ENCODE results near the gene STK11. TPM values are rescaled to one million over a fixed set of nuclear protein-coding genes. Genes with fewer than 3 reads are reported as not detected.
"Not testable (repeated sequence)": the region's sequence is repeated elsewhere in the genome, so short reads cannot be mapped to it uniquely, and the experiment has no call there.

The STK11 gene
- total RNA-seq, 1 donor from 2014 or later: 67.6 TPM

GRCh38 chr19:1182727-1183126 lies 22.9 kb upstream of the STK11 start:
- Mint-ChIP-seq H3K4me1 (peaks cover 13% of the 10 kb centered on the region), H3K9me3 (no peaks in the 10 kb centered on the region), H3K27me3 (no peaks in the 10 kb centered on the region), H3K27ac (no peak overlapping the region), H3K36me3 (ENCODE audit: low read depth) (no peaks in the 10 kb centered on the region), H3K4me3 (no peak overlapping the region)
- intact Hi-C loops (cut with micrococcal nuclease): no loop called here
- ChIA-PET CTCF (interaction anchor here (0.6 kb wide), 1 partner anchor 27 kb away, joined by 3 read pairs; no protein-coding TSS in a partner anchor), POLR2A (interaction anchor here (0.7 to 0.8 kb wide), 2 partner anchors 9 to 163 kb away, joined by 4 to 8 read pairs; partner anchors contain the start of gene SBNO2)
- no peak for TF ChIP-seq CTCF (IDR thresholded peaks at IDR 0.05)
- DNase-seq: no peak
- no peak for ATAC-seq (ENCODE audit: low read depth)

- no peak for DNase-seq
- Mint-ChIP-seq H3K9me3 (no peaks in the 10 kb centered on the region), H3K4me3 (no peak overlapping the region), H3K27ac (no peak overlapping the region), H3K36me3 (ENCODE audit: low read depth) (no peaks in the 10 kb centered on the region), H3K27me3 (no peaks in the 10 kb centered on the region), H3K4me1 (peaks cover 13% of the 10 kb centered on the region)
- intact Hi-C loops (cut with micrococcal nuclease): no loop called here
- no peak for TF ChIP-seq CTCF (IDR thresholded peaks at IDR 0.05)
- peak; percentile 32 for ATAC-seq (ENCODE audit: low read depth)
- CTCF ChIA-PET: no interaction called here
- POLR2A ChIA-PET: interaction anchor here (0.6 kb wide), 1 partner anchor 10 kb away, joined by 4 read pairs; no protein-coding TSS in a partner anchor
Measured at GRCh38 chr19:1183543-1184172, 21.9 kb upstream of the STK11 start.

- Mint-ChIP-seq H3K36me3 (ENCODE audit: low read depth) (no peaks in the 10 kb centered on the region), H3K27me3 (no peaks in the 10 kb centered on the region), H3K27ac (no peak overlapping the region), H3K4me1 (no peaks in the 10 kb centered on the region), H3K4me3 (no peak overlapping the region), H3K9me3 (no peaks in the 10 kb centered on the region)
- DNase-seq (no peak), ATAC-seq (ENCODE audit: low read depth) (no peak)
- intact Hi-C loops (cut with micrococcal nuclease): no loop called here
- ChIA-PET CTCF (interaction anchor here (1.1 kb wide), 1 partner anchor 76 kb away, joined by 3 read pairs; no protein-coding TSS in a partner anchor), POLR2A (no interaction called here)
- no peak for TF ChIP-seq CTCF (IDR thresholded peaks at IDR 0.05)
Measured at GRCh38 chr19:1189419-1189818, 16.2 kb upstream of the STK11 start.

- H3K27me3 Mint-ChIP-seq: no peaks in the 10 kb centered on the region
- POLR2A ChIA-PET: interaction anchor here (1.4 kb wide), 1 partner anchor 14 kb away, joined by 4 read pairs; no protein-coding TSS in a partner anchor
Measured at GRCh38 chr19:1199531-1199930, 6.0 kb upstream of the STK11 start.

GRCh38 chr19:1200614-1201013 lies 5.0 kb upstream of the STK11 start:
- H3K4me3 Mint-ChIP-seq; H3K27me3 Mint-ChIP-seq; H3K27ac Mint-ChIP-seq; intact Hi-C loops (cut with micrococcal nuclease); H3K4me1 Mint-ChIP-seq; ATAC-seq (ENCODE audit: low read depth); H3K9me3 Mint-ChIP-seq; DNase-seq; H3K36me3 Mint-ChIP-seq (ENCODE audit: low read depth): not testable (repeated sequence)
- ChIA-PET CTCF (interaction anchor here (1.4 kb wide), 1 partner anchor 87 kb away, joined by 6 read pairs; no protein-coding TSS in a partner anchor), POLR2A (interaction anchor here (1.4 kb wide), 1 partner anchor 13 kb away, joined by 4 read pairs; no protein-coding TSS in a partner anchor)

More at GRCh38 chr19:1199531-1199930, 6.0 kb upstream of the STK11 start:
- no peaks in the 10 kb centered on the region for H3K36me3 Mint-ChIP-seq (ENCODE audit: low read depth)
- H3K9me3 Mint-ChIP-seq: no peaks in the 10 kb centered on the region
- no peak overlapping the region for H3K4me3 Mint-ChIP-seq
- no peak overlapping the region for H3K27ac Mint-ChIP-seq
- peaks cover 3% of the 10 kb centered on the region for H3K4me1 Mint-ChIP-seq
- CTCF ChIA-PET: interaction anchor here (1.4 kb wide), 1 partner anchor 86 kb away, joined by 6 read pairs; no protein-coding TSS in a partner anchor
- DNase-seq: no peak
- ATAC-seq (ENCODE audit: low read depth): no peak
- no peak for TF ChIP-seq CTCF (IDR thresholded peaks at IDR 0.05)
- intact Hi-C loops (cut with micrococcal nuclease): no loop called here

All from activated B cell treated with CpG ODN at 0.5 μM for 24 hours (primary cell).